HG03045 (cell line): ENCODE measurements around the gene EIF4E2.
"Not testable (repeated sequence)": the region's sequence is repeated elsewhere in the genome, so short reads cannot be mapped to it uniquely, and the experiment has no call there.

Experiments
- ATAC-seq: cut with Tn5 transposase; IDR thresholded peaks from one replicate; pipeline ENCODE4 v1.9.1; 2021; ENCODE audit warnings: mild to moderate bottlenecking, moderate library complexity; ENCODE audit not compliant: unreplicated experiment

Gene EIF4E2

GRCh38 chr2:232521959-232522622 lies 28.4 kb upstream of the EIF4E2 start:
- ATAC-seq = no peak

- ATAC-seq = no peak
Observed at GRCh38 chr2:232522623-232523401, 27.7 kb upstream of the EIF4E2 start.

- ATAC-seq = no peak
Observed at GRCh38 chr2:232523402-232523681, 27.1 kb upstream of the EIF4E2 start.

GRCh38 chr2:232523682-232524597 lies 26.5 kb upstream of the EIF4E2 start:
- no peak for ATAC-seq

GRCh38 chr2:232524771-232525170 lies 25.7 kb upstream of the EIF4E2 start:
- ATAC-seq = no peak

- ATAC-seq = no peak
Observed at GRCh38 chr2:232525199-232525598, 25.3 kb upstream of the EIF4E2 start.

- ATAC-seq = no peak
Observed at GRCh38 chr2:232525791-232526371, 24.6 kb upstream of the EIF4E2 start, which contains the start of gene CHRND. Gene CHRND, plus strand, starts transcription at chr2:232526160. Its CDS starts 56 bp downstream, at chr2:232526216.

- no peak for ATAC-seq
Observed at GRCh38 chr2:232526372-232526941, 24.0 kb upstream of the EIF4E2 start.

GRCh38 chr2:232527905-232528470 lies 22.5 kb upstream of the EIF4E2 start:
- no peak for ATAC-seq

GRCh38 chr2:232528746-232529460 lies 21.6 kb upstream of the EIF4E2 start:
- ATAC-seq = no peak

GRCh38 chr2:232529806-232530547 lies 20.5 kb upstream of the EIF4E2 start:
- ATAC-seq = no peak

GRCh38 chr2:232530626-232531260 lies 19.7 kb upstream of the EIF4E2 start:
- no peak for ATAC-seq

- ATAC-seq = no peak
Observed at GRCh38 chr2:232532419-232532818, 18.1 kb upstream of the EIF4E2 start.

- not testable (repeated sequence) for ATAC-seq
Observed at GRCh38 chr2:232532821-232533220, 17.7 kb upstream of the EIF4E2 start.

- no peak for ATAC-seq
Observed at GRCh38 chr2:232533944-232534710, 16.4 kb upstream of the EIF4E2 start.

- no peak for ATAC-seq
Observed at GRCh38 chr2:232534940-232535651, 15.4 kb upstream of the EIF4E2 start.
